Muscle layer of duodenum (tissue), 2 donors: ENCODE measurements around the gene PMS1.
"Not testable (repeated sequence)": the region's sequence is repeated elsewhere in the genome, so short reads cannot be mapped to it uniquely, and the experiment has no call there.

Source experiments
- H3K27ac ChIP-seq: one replicate; pipeline ENCODE4 v1.7.0; 2013; ENCODE audit warnings: mild to moderate bottlenecking, low read length
- H3K27me3 ChIP-seq: one replicate; pipeline ENCODE4 v1.7.0; 2013; ENCODE audit warnings: low read depth, mild to moderate bottlenecking, control low read depth, low read length
- H3K36me3 ChIP-seq, 2 donors: one replicate each; pipeline ENCODE4 v1.7.0; 2013; ENCODE audit warnings: low read length in 2 of 2, control low read depth in 1 of 2, mild to moderate bottlenecking in 1 of 2; ENCODE audit not compliant: insufficient read depth in 2 of 2, control insufficient read depth in 1 of 2
- H3K4me1 ChIP-seq, 2 donors: one replicate each; pipeline ENCODE4 v1.7.0; 2013; ENCODE audit warnings: low read length in 2 of 2, mild to moderate bottlenecking in 2 of 2, control low read depth in 1 of 2, moderate library complexity in 1 of 2; ENCODE audit not compliant: insufficient read depth in 2 of 2, control insufficient read depth in 1 of 2
- H3K4me3 ChIP-seq, 2 donors: one replicate each; pipeline ENCODE4 v1.7.0; 2013; ENCODE audit warnings: low read length in 2 of 2, low read depth in 1 of 2, mild to moderate bottlenecking in 1 of 2
- H3K9me3 ChIP-seq, 2 donors: one replicate each; pipeline ENCODE4 v1.7.0; 2013; ENCODE audit warnings: low read length in 2 of 2, control low read depth in 1 of 2, mild to moderate bottlenecking in 1 of 2; ENCODE audit not compliant: control insufficient read depth in 1 of 2
- donor health status: healthy.

The PMS1 gene

GRCh38 chr2:189783927-189784867 is at the start of gene PMS1, which contains the start of gene ORMDL1:
Gene PMS1 (plus strand): TSS chr2:189784450. CDS start chr2:189791810, 7,360 bp downstream.
Gene ORMDL1 (minus strand): TSS chr2:189784339. CDS start chr2:189782595, 1,744 bp downstream.
- H3K9me3 ChIP-seq, result no peaks in the 10 kb centered on the region
- H3K27ac ChIP-seq, result peak within 1 kb of the TSS; percentile 91
- peak within 1 kb of the TSS; percentile 87 to 89 for H3K4me3 ChIP-seq
- H3K27me3 ChIP-seq, result no peaks in the 10 kb centered on the region
- peaks cover 7 to 11% of the 10 kb centered on the region in 2 donors for H3K36me3 ChIP-seq
- H3K4me1 ChIP-seq, result peaks cover 5 to 23% of the 10 kb centered on the region in 2 donors

GRCh38 chr2:189751080-189751658 is 33.1 kb upstream of the PMS1 start:
- H3K27ac ChIP-seq, result no peak overlapping the region
- no peak overlapping the region for H3K4me3 ChIP-seq
- no peaks in the 10 kb centered on the region for H3K9me3 ChIP-seq
- H3K27me3 ChIP-seq, result no peaks in the 10 kb centered on the region
- H3K4me1 ChIP-seq, result no peaks in the 10 kb centered on the region
- H3K36me3 ChIP-seq, result peaks cover 4 to 27% of the 10 kb centered on the region in 2 donors

GRCh38 chr2:189756311-189756952 is 27.8 kb upstream of the PMS1 start:
- Histone ChIP-seq H3K27ac (no peak overlapping the region), H3K9me3 (no peaks in the 10 kb centered on the region), H3K27me3 (no peaks in the 10 kb centered on the region), H3K4me1 (peaks cover 0 to 2% of the 10 kb centered on the region in 2 donors), H3K4me3 (no peak overlapping the region), H3K36me3 (peaks cover 4 to 13% of the 10 kb centered on the region in 2 donors)

GRCh38 chr2:189760154-189760553 is 24.1 kb upstream of the PMS1 start:
- peaks cover 5 to 16% of the 10 kb centered on the region in 2 donors for H3K4me1 ChIP-seq
- H3K9me3 ChIP-seq, H3K4me3 ChIP-seq, H3K36me3 ChIP-seq, H3K27me3 ChIP-seq, H3K27ac ChIP-seq: not testable (repeated sequence)

- H3K4me1 ChIP-seq, result peaks cover 5 to 16% of the 10 kb centered on the region in 2 donors
- peak overlapping the region; percentile 80 for H3K27ac ChIP-seq
- no peaks in the 10 kb centered on the region for H3K9me3 ChIP-seq
- H3K36me3 ChIP-seq, result peaks cover 5% of the 10 kb centered on the region in 2 donors
- H3K4me3 ChIP-seq, result peak overlapping the region; percentile 85 to 89
- H3K27me3 ChIP-seq, result no peaks in the 10 kb centered on the region
Observed at GRCh38 chr2:189762229-189762550, 22.1 kb upstream of the PMS1 start.

GRCh38 chr2:189762551-189763298 is 21.5 kb upstream of the PMS1 start, which contains the start of gene OSGEPL1:
Gene OSGEPL1 (minus strand): TSS chr2:189762792. CDS start chr2:189761640, 1,152 bp downstream.
- H3K4me1 ChIP-seq, result peaks cover 5 to 16% of the 10 kb centered on the region in 2 donors
- peak within 1 kb of the TSS; percentile 80 for H3K27ac ChIP-seq
- peaks cover 5% of the 10 kb centered on the region in 2 donors for H3K36me3 ChIP-seq
- H3K4me3 ChIP-seq, result peak within 1 kb of the TSS; percentile 85 to 89
- H3K27me3 ChIP-seq, result no peaks in the 10 kb centered on the region
- no peaks in the 10 kb centered on the region for H3K9me3 ChIP-seq

- H3K4me1 ChIP-seq, result peaks cover 5 to 16% of the 10 kb centered on the region in 2 donors
- peak overlapping the region in 1 of 2 donors; percentile 85 for H3K4me3 ChIP-seq
- no peaks in the 10 kb centered on the region for H3K9me3 ChIP-seq
- no peak overlapping the region for H3K27ac ChIP-seq
- H3K27me3 ChIP-seq, result no peaks in the 10 kb centered on the region
- peaks cover 5% of the 10 kb centered on the region in 2 donors for H3K36me3 ChIP-seq
Observed at GRCh38 chr2:189763908-189764661, 20.2 kb upstream of the PMS1 start.

GRCh38 chr2:189770590-189771322 is 13.5 kb upstream of the PMS1 start:
- H3K4me1 ChIP-seq, result no peaks in the 10 kb centered on the region
- no peaks in the 10 kb centered on the region for H3K9me3 ChIP-seq
- peaks cover 35 to 60% of the 10 kb centered on the region in 2 donors for H3K36me3 ChIP-seq
- H3K27me3 ChIP-seq, result no peaks in the 10 kb centered on the region
- no peak overlapping the region for H3K27ac ChIP-seq
- H3K4me3 ChIP-seq, result no peak overlapping the region

GRCh38 chr2:189772212-189772611 is 12.0 kb upstream of the PMS1 start:
- no peaks in the 10 kb centered on the region for H3K4me1 ChIP-seq
- no peak overlapping the region for H3K27ac ChIP-seq
- no peak overlapping the region for H3K4me3 ChIP-seq
- H3K36me3 ChIP-seq, result peaks cover 31 to 55% of the 10 kb centered on the region in 2 donors
- no peaks in the 10 kb centered on the region for H3K9me3 ChIP-seq
- no peaks in the 10 kb centered on the region for H3K27me3 ChIP-seq

GRCh38 chr2:189782221-189782671 is 2.0 kb upstream of the PMS1 start:
- Histone ChIP-seq H3K36me3 (peaks cover 14 to 24% of the 10 kb centered on the region in 2 donors), H3K4me1 (peaks cover 5 to 23% of the 10 kb centered on the region in 2 donors), H3K4me3 (peak overlapping the region; percentile 87 to 89), H3K27me3 (no peaks in the 10 kb centered on the region), H3K9me3 (no peaks in the 10 kb centered on the region), H3K27ac (peak overlapping the region; percentile 91)
